Pons (tissue), 1 donor: ENCODE results near the gene SCFD1.
"Not testable (repeated sequence)": the region's sequence is repeated elsewhere in the genome, so short reads cannot be mapped to it uniquely, and the experiment has no call there.

Experiments
- DNase-seq: peaks from one replicate; pipeline ENCODE4 v3.0.0-alpha.2; 2016; ENCODE audit warnings: low spot score

Gene SCFD1

DNA sequence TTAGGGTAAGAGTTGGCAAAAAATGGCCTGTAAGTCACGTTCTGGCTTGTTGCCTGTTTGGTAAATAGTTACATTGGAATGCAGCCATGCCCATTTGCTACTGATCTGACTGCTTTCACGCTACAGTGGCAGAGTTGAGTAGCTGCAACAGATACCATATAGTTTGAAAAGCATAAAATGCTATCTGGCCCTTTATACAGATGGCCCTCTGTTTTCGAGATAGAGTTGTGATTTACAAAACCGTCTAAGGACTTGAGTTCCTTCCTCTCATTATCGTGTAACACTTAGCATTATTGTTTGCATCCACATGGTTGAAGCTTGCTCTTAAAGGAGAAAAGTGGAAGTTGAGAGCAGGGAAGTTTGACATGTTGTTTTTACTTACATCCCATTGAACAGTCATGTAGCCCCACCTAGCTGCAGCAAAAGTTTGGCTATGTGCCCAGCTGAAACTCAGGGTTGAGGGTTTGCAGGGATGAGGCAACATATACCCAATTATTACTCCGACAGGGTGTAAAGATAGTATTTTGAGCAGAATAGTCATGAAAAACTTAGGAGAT, 11.3 kb upstream of the SCFD1 start:
- peak; percentile 77 for DNase-seq

DNA sequence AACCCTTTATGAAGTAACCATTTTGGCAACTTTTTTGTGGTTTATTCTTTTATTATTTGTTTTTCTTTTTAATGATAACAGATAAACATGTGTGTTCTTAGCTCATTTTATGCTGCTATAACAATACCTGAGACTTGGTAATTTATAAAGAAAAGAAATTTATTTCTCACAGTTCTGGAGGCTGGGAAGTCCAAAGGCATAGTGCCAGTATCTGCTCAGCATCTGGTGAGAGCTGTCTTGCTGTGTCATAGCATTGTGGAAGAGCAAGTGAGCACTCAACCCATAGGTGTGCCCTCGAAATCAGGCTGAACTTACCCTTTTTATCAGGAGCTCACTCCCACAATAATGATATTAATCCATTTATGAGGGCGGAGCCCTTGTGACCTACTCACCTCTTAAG, 8.0 kb upstream of the SCFD1 start:
- DNase-seq: no peak

DNA sequence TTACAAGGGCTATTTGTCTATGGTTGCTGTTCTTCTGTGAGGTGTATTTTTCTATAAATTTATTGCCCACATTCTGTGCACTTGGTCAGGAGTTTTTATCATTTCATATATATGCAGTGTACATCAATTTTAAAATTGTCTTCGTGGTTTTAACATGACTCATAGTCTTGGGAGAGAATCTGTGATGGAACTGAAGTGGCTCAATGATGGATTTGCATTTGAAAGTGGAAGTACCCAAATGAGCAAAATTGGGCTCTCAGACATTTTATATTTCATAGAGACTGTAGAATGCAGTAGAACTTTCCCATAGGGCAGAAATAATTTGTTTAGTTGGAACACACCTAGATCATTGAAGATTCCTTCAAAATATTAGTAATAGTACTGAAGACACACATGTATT, 1.9 kb upstream of the SCFD1 start:
- DNase-seq: no peak

DNA sequence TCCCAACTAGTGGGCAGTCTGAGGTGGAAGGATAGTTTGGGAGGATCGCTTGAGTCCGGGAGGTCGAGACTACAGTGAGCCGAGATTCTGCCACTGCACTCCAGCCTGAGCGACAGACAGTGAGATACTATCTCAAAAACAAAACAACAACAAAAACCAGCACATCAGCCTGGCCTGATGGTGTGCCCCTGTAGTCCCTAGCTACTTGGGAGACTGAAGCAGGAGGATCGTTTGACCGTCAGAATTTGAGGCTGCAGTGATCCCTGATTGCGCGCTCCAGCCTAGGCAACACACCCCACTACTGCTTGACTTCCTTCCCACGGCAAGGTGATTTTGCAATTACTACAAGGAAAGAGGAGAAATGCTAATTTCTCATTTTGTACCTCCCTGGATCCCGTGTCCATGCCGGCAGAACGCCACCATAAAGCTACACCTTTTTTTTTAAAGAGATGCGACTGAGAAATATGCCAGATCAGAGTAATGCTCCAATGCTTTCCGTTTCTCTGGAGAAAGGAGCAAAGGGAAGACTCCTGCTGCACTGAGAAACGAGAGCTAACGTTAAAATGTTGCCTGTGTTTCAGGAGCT, 672 bp upstream of the SCFD1 start:
- DNase-seq: no peak

DNA sequence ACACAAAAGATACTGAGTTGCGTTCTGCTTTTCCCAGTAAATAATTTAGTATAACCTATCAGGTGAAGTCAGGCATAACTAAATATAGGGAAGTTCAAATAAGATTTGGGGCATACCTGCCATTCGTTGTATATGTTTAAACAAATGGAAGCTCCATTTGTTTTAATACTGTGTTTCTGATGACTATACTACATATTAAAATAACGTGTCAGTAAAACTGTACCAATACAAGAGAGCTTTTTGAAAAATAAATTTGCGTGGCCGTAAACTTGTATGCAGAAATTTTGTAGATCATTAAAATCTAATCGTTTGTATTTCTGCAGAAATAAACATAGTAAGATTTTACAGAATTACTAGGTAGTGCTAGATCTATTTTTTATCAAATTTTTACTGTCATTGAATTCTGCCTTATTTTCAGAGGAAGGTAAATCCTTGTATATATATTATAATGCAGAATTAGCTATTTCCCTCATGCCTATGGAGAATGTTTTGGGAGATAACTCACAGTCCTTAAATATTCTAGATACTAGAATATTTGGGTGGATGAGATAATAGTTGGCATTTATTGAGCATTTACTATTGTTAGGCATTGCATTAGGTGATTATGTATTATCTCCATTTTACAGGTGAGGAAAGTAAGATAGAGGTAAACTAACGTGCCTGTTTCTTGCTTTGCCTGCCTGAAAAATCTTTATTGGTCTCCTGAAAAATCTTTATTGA, 1.5 kb downstream of the SCFD1 start:
- no peak for DNase-seq

DNA sequence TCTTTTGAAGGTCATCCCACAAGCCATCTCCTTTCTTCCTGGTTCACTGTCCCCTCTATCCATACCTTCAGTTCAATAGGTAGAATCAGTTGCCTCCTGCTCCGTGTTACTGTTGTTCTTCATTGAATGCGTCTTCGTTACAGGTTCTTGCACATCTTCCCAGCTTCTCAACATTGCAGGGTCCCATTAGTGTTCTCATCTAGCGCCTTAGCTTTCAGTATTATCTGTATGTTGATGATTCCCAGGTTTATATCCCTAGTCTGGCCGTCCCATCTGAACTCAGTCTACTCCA, 2.0 kb downstream of the SCFD1 start:
- no peak for DNase-seq

DNA sequence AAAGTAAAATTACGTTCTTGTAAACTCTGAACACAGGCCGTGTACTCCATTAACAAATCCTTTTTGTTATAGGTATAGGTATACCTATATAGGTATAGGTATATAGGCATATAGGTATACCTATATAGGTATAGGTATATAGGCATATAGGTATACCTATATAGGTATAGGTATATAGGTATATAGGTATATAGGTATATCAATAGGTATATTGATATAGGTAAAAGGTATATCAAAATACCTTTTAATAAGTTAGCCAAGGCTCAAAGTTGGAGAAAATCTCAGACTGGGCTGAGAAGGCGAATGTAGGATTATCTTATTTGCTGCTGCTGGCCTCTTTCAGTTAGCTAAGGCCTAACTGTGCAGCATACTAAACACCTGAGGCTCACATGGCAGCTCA, 3.4 kb downstream of the SCFD1 start:
- DNase-seq: no peak

DNA sequence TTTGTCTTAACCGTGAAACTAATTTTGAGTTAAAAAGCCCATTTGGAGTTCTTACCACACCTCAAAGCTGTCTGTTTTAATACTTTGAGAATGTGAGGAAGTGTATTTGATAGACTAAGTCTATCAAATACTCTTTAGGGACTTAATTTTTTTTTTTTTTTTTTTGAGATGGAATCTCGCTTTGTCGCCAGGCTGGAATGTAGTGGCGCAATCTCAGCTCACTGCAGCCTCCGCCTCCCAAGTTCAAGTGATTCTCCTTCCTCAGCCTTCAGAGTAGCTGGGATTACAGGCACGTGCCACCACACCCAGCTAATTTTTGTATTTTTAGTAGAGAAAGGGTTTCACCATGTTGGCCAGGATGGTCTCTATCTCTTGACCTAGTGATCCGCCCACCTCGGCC, 7.3 kb downstream of the SCFD1 start:
- not testable (repeated sequence) for DNase-seq

DNA sequence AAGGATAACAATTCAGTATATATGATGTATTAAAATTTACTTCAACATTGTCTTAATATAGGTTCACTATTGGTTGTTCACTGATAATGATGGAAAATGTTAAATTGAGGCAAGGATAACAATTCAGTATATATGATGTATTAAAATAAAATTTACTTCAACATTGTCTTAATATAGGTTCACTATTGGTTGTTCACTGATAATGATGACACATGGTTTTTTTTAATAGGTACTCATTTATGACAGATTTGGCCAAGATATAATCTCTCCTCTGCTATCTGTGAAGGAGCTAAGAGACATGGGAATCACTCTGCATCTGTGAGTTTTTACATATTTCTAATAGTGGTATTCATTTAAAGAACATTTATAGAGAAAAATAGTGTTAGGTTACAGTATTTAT, 8.1 kb downstream of the SCFD1 start:
- no peak for DNase-seq

DNA sequence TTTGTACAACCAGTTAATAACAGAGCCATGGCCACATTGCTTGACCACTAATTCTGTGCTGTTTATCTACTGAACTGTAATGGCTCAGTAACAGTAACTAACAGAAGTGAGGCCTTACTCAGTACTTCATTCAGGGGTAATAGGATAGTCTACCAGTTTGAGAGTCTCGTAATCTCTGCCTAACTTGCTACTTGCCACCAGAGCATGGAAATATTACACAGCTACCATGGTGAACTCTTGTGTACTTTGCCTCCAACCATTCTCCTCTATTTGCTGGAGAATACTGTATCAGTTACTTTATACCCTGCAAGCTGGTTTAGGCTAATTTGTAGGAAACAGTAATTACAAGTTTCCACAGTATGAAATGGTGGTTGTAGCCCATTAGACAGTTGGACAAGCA, 10.6 kb downstream of the SCFD1 start:
- DNase-seq: no peak

DNA sequence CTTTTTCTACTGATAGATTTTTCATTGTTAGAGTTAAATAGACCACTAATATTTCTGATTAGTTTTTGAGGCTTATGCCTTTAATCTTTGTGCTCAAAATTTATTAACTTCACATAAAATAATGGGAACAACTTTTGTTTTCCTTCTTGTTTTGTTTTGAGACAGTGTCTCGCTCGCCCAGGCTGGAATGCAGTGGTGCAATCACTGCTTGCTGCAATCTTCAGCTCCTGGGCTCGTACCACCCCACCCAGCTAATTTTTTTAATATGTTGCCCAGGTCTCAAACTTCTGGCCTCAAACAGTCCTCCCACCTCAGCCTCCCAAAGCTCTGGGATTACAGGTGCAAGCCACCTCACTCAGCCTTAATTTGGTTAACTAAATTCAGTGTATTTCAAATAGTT, 16.8 kb downstream of the SCFD1 start:
- DNase-seq: no peak

DNA sequence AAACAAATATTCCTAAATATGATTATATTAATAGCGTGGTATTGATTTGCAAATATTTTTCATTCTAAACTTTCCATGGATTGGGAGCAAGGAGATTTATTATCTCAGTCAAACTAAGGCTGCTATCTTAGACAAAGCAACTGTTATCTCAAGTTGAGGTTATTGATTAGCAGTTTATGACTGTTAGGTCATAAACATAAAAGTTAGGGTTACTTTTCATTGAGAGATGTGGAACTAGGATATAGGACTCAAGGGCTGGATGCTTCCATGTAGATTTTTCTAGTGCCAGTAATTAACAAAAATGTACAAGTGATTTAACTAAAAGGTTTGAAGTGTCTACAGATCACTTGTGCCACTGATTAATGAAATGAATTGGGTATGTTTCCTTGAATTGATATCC, 19.1 kb downstream of the SCFD1 start:
- DNase-seq: no peak

DNA sequence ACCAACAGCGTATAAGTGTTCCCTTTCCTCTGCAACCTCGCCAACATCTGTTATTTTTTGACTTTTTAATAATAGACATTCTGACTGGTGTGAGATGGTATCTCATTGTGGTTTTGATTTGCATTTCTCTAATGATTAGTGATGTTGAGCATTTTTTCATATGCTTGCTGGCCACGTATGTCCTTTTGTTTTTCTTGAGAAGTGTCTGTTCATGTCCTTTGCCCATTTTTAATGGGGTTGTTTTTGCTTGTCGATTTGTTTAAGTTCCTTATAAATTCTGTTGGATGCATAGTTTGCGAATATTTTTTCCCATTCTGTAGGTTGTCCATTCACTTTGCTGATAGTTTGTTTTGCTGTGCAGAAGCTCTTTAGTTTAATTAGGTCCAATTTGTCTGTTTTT, 22.3 kb downstream of the SCFD1 start:
- not testable (repeated sequence) for DNase-seq

DNA sequence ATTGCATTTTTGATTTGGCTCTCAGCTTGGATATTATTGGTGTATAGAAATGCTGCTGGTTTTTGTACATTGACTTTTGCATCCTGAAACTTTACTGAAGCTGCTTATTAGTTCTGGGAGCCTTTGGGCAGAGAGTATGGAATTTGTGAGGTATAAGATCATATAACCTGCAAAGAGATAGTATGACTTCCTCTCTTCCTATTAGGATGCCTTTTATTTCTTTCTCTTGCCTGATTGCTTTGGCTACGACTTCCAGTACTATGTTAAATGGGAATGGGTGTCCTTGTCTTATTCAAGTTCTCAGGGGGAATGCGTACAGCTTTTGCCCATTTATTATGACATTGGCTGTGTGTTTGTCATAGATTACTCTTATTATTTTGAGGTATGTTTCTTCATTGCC, 23.5 kb downstream of the SCFD1 start:
- no peak for DNase-seq

DNA sequence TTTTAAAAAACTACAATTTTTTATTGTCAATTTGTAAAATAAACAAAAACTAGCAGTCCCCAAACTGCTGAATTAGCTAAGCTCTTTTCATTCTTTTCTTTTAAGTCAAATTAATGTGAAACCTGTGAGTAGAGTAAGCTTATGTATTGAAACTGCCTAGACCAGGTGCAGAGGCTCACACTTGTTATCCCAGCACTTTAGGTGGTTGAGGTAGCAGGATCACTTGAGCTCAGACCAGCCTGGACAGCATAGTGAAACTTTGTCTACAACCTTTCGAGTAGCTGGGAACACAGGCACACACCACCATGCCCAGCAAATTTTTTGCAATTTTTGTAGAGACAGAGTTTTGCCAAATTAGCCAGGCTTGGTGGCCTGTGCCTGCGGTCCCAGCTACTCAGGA, 26.4 kb downstream of the SCFD1 start:
- no peak for DNase-seq

DNA sequence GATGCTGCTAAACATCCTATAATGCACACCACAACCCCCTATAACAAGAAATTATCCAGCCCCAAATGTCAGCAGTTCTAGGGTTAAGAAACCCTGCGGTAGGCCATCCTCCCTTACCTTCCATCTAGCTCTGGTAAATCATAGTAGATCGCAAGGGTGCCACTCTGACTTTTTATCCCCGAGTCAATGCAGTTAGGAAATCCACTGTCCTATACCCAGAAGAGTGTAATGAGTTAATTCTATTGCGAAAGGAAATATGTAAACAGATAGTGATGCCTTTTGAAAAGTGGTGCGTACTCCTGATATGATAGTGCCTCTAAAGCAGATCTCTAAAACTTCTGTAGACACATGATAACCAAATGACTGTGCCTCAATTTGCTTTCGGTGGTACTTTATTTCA, 29.8 kb downstream of the SCFD1 start:
- no peak for DNase-seq

DNA sequence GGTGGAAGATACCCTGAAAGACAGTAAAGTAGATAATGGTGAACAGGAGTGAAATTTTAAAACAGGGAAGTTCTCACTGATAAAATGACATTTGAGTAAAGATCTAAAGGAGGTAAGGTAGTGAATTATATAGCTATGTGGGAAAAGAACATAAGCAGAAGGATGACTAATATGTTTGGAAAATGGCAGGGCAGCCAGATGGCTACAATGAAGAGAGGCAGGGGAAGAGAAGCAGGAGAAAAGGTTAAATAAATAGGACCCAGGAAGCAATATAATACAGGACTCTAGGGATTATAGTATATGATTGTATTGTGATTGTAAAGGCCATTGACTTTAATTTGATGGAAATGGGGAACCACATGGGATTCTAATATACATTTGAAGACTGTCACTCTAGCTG, 33.0 kb downstream of the SCFD1 start:
- no peak for DNase-seq

DNA sequence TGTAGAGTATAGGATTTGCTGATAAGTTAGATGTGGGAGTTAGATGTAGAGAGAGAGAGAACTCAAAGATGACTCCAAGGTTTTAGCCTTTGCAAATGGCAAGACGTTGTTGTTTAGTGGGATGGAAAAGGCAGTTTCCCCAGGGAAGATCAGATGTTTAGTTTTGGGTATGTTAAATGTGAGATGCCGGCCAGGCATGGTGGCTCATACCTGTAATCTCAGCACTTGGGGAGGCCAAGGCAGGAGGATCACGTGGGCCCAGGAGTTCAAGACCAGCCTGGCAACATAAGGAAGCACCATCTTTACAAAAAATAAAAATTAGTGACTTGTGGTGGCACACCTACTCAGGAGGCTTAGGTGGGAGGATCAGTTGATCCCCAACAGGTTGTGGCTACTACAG, 33.5 kb downstream of the SCFD1 start:
- DNase-seq: no peak

DNA sequence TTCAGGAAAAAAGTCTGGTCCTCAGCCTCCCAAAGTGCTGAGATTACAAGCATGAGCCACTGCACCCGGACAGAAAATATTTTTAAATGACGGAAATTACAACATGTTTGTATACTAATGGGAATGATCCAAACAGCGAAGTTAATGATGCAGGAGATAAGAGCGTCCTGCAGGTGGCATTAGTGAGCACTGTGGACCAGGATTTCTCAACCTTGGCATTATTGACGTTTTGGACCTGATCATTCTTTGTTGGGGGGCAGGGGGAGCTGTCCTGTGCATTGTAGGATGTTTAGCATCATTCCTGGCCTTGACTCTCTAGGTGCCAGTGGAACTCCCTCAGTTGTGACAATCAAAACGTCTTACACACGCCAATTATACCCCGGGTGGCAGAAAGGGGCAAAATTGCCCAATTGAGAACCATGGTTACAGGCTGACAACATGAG, 34.1 kb downstream of the SCFD1 start:
- DNase-seq: peak; percentile 9

DNA sequence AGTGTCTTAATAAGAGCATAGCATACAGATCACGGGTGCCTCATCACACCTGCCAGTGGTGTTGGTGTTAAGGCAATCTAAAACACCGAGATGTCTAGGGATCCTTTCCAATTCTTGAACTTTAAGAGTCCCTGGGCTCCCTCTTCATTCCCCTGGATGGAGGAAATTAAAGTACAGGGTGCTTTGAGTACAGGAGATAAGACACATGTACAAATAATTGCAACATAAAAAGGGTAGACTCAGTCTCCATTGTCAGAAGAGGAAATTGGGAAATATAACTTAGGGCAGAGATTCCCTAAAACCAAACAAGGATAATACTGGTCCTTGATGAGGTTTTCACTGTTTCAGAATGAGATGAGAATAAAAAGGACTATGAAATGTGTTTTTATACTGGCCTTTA, 34.9 kb downstream of the SCFD1 start:
- no peak for DNase-seq

DNA sequence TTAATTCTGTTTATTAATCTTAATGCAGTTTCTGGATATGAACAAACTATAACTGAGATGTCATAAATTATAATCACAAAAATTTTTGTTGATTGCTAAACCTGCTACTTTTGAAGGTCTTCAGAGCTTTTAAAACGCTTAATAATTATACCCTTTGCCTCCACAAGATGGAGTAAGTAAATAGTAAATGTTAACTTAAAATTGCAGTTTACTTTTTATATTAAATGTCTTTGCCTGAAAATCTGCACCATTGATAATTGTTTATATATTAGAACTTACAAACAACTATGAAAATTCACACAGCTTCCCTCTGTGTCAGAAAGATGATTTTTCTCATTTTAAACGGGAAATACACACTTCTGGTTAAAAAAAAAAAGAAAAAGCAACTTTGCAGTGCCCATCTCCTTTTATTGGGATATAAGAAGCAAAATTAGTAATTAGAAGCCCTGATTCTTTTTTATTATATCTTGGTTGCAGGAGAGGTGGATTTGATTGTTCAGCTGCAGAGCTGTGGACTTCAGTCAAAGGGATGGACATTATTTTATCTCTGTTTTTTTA, 35.6 kb downstream of the SCFD1 start:
- DNase-seq: no peak

DNA sequence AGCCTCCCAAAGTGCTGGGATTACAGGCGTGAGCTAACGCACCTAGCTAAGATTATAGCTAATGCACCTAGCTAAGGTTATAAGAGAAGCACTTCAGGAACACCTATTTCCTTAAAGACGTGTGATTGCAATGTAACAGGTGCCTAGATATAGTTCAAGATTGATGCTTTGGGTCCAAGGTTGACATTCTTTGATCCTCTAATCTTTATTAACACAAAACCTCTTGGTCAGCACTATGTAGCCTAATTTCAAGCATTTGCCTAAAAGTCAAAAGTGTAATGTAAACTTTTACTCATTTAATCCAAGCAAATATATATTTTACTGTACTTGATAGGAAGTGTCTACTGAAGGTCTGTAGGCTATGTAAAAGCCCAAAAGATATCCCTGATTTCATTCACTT, 36.5 kb downstream of the SCFD1 start:
- DNase-seq: no peak

DNA sequence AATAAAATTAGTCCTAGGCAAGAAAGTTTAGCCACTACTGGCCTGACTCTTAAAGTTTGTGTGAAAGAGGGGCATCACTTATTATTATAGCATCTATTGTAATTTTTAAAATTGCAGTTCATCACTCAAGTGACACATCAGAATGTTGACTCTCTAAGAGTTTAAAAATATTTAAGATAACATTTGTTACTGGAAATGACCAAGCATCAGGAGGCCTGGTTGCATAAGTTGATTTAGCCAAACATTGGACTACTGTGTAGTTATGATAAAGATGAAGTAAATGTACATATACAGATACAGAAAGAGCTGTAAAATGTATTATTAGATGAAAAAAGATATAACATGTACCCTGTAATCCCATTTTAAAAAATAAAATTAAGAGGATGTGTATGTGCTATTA, 47.5 kb downstream of the SCFD1 start:
- no peak for DNase-seq

DNA sequence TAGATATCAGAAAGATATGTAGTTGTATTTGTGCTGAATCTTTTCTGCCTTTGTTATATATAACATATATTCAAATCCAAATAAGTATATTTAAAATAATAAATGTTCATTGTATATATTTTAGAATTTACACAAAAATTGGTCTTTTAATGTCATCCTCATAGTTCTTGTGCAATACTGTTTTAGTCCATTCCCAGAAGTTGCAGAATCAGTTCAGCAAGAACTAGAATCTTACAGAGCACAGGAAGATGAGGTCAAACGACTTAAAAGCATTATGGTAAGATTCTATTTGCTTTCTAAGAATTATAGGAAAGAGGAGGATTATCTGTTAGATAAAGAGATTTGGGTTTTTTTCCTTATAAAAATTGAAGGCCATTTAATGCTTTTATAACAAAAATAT, 51.0 kb downstream of the SCFD1 start:
- no peak for DNase-seq
